T-helper 9 cell (primary cell): ENCODE measurements around the gene REM2.
A peak's percentile ranks its signal among the peaks of the same experiment; 100 is the strongest.
"Not testable (repeated sequence)": the region's sequence is repeated elsewhere in the genome, so short reads cannot be mapped to it uniquely, and the experiment has no call there.

Experiments used
- DNase-seq: peaks from one replicate; pipeline ENCODE4 v3.0.0-alpha.2; 2020

Gene REM2

GRCh38 chr14:22848351-22849164 lies 34.5 kb upstream of the REM2 start:
- no peak for DNase-seq

GRCh38 chr14:22849212-22849819 lies 33.7 kb upstream of the REM2 start:
- no peak for DNase-seq

GRCh38 chr14:22850944-22851764 lies 31.9 kb upstream of the REM2 start:
- no peak for DNase-seq

- DNase-seq, result not testable (repeated sequence)
Measured at GRCh38 chr14:22852178-22852577, 30.8 kb upstream of the REM2 start.

GRCh38 chr14:22852599-22852939 lies 30.5 kb upstream of the REM2 start:
- no peak for DNase-seq

GRCh38 chr14:22852940-22853767 lies 29.9 kb upstream of the REM2 start:
- peak; percentile 95 for DNase-seq

- not testable (repeated sequence) for DNase-seq
Measured at GRCh38 chr14:22854296-22854695, 28.7 kb upstream of the REM2 start.

GRCh38 chr14:22854963-22855724 lies 27.9 kb upstream of the REM2 start:
- no peak for DNase-seq

GRCh38 chr14:22856428-22856827 lies 26.6 kb upstream of the REM2 start:
- DNase-seq, result no peak

GRCh38 chr14:22860377-22860776 lies 22.6 kb upstream of the REM2 start:
- DNase-seq, result not testable (repeated sequence)

- no peak for DNase-seq
Measured at GRCh38 chr14:22861651-22862050, 21.4 kb upstream of the REM2 start.

GRCh38 chr14:22864979-22865378 lies 18.0 kb upstream of the REM2 start:
- DNase-seq, result no peak

GRCh38 chr14:22865424-22866405 lies 17.3 kb upstream of the REM2 start:
- DNase-seq, result no peak

GRCh38 chr14:22866874-22867273 lies 16.1 kb upstream of the REM2 start:
- no peak for DNase-seq

GRCh38 chr14:22870811-22871223 lies 12.2 kb upstream of the REM2 start:
- no peak for DNase-seq

GRCh38 chr14:22871224-22872032 lies 11.6 kb upstream of the REM2 start, which contains the start of gene LRP10:
Gene LRP10 (plus strand): TSS chr14:22871740. CDS start chr14:22872304, 564 bp downstream.
- peak; percentile 62 for DNase-seq

- DNase-seq, result peak; percentile 65
Measured at GRCh38 chr14:22872033-22872832, 10.8 kb upstream of the REM2 start.

- DNase-seq, result no peak
Measured at GRCh38 chr14:22872833-22873520, 10.0 kb upstream of the REM2 start.
